GM08714 (cell line): ENCODE data around the gene KMT2D.

Source experiments
- H3K4me3 ChIP-seq: fragments of 200-500 bp; sonication (Bioruptor generic); 2 replicates; pipeline ENCODE4 v1.5.1; 2014; ENCODE audit warnings: mild to moderate bottlenecking, low read length, inconsistent platforms
- ZNF274 ChIP-seq: IDR thresholded peaks from 2 replicates; pipeline ENCODE4 v1.6.1; 2012; ENCODE audit warnings: mild to moderate bottlenecking, low read depth, low read length

Gene KMT2D

GRCh38 chr12:49027846-49028555 lies 32.6 kb downstream of the KMT2D start:
- no peak overlapping the region for H3K4me3 ChIP-seq
- TF ChIP-seq ZNF274, result no peak

DNA sequence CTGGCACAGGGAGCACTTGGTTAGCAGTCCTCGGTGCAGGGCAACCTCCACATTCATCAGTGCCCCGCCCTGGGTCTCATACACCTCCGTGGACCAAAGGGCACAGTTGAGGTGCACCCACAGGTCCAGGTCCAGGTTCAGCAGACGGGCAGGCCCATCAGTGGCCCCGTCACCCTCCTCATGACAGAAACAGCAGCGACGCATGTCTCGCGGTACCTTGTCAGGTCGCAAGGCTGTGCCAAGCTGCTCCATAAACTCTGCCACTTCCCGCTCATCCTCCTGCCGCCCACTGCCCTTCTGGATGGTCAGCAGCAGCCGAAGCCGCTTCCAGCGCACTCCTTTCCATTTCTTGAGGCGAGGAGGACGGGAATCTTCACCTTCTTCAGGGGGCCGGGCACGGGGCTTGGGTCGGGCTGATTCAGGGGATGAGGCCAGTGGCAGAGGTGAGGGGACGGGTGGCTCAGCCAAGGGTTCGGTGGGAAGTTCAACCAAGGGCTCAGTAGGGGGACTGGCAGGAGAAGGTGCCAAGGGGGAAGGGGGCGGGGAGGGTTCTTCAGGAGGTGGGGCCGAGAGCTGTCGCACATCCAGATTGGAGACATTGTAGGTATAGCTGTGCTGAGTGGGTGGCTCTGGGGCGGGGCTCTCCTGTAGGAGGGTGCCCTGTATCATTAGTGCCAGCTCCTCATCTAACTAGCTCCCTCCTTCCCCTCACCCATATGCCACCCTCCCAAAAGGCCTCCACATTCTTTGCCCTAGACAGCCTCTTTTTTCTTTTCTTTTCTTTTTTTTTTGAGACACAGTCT lies 33.7 kb downstream of the KMT2D start:
- no peak overlapping the region for H3K4me3 ChIP-seq
- no peak for TF ChIP-seq ZNF274

GRCh38 chr12:49026101-49026500 lies 34.5 kb downstream of the KMT2D start:
- no peak overlapping the region for H3K4me3 ChIP-seq
- no peak for TF ChIP-seq ZNF274

DNA sequence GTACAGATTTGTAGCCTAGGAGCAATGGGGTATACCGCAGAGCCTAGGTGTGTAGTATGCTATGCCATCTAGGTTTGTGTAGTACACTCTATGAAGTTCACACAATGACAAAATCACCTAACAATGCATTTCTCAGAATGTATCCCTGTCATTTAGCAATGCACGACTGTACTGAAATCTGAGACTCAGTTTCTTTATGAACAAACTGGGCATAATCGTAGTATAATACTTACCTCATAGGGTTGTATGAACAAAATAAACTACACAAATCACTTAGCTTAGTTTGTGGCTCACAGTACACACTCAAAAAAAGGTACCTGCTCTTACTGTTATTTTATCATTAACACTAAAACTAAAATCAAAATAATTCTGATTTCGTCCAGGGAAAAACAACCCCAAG lies 35.1 kb downstream of the KMT2D start:
- TF ChIP-seq ZNF274, result no peak
- H3K4me3 ChIP-seq, result no peak overlapping the region

GRCh38 chr12:49024543-49024942 lies 36.1 kb downstream of the KMT2D start:
- no peak overlapping the region for H3K4me3 ChIP-seq
- TF ChIP-seq ZNF274, result no peak

- no peak for TF ChIP-seq ZNF274
- no peak overlapping the region for H3K4me3 ChIP-seq
These were observed 36.8 kb downstream of the KMT2D start for GRCh38 chr12:49023812-49024211.

DNA sequence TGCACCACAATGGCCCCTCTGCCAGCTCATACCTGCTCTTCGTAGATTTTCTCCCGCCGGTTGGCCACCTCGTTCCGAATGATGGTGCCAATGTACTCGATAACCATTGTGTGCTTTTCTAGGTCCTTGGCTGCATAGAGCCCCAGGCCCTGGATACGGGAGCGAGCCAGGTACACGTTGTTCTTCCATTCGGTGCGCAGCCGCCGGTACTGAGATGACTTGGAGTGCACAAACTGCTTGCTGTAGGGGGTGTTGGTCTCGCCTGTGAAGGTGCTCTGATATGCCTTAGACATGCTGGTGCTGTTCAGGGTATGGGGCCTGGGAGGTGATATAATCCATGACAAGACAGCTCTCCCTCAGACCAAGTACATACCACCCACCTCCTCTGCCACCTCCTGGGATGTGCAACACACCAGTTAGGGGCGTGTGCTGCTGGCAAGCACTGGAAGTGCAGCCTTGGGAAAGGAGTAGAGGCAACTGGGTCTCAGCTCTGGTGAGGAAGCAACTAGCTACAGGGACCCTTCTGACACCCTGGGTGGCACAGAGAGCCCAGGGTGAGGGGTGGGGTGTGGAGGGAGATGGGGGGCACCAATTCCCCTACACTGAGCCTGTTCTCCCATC lies 37.9 kb downstream of the KMT2D start:
- H3K4me3 ChIP-seq, result no peak overlapping the region
- no peak for TF ChIP-seq ZNF274

DNA sequence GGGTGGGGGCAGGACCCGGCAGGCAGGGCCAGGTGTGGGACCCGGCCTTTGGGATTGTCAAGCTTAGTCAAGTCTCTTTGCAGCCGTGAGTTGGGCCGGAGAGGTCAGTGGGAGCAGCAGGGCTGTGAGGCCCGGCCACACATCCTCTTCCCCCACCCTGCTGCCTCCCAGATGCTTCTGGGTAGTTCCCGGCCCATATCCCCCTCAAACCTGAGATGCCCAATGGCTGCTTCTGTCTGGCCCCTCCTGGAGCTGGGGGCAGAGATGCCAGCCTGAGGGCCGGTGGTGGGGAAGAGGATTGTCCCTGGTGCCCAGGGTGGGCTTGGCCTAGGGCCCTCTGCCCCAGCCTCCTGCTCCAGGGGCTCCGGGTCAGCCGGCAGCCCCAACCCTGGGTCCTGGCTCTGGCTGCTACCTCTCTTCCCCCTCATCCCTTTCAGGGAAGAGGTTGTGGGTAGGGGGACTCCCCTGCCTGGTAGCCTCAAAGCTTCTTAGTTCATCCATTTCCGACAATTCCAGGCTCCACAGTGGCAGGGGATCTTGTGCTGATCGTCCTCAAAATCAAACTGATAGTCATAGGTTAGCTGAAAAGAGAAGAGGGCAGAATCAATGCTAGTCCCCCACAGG lies 39.2 kb downstream of the KMT2D start:
- TF ChIP-seq ZNF274, result no peak
- H3K4me3 ChIP-seq, result no peak overlapping the region

- TF ChIP-seq ZNF274, result no peak
- no peak overlapping the region for H3K4me3 ChIP-seq
These were observed 40.2 kb downstream of the KMT2D start for GRCh38 chr12:49020441-49020840.

GRCh38 chr12:49019443-49020324 lies 40.9 kb downstream of the KMT2D start:
- peak overlapping the region; percentile 82; the same call in 1 of the 2 replicates for H3K4me3 ChIP-seq
- TF ChIP-seq ZNF274, result no peak

GRCh38 chr12:49019120-49019430 lies 41.5 kb downstream of the KMT2D start:
- no peak for TF ChIP-seq ZNF274
- H3K4me3 ChIP-seq, result peak overlapping the region; percentile 82

DNA sequence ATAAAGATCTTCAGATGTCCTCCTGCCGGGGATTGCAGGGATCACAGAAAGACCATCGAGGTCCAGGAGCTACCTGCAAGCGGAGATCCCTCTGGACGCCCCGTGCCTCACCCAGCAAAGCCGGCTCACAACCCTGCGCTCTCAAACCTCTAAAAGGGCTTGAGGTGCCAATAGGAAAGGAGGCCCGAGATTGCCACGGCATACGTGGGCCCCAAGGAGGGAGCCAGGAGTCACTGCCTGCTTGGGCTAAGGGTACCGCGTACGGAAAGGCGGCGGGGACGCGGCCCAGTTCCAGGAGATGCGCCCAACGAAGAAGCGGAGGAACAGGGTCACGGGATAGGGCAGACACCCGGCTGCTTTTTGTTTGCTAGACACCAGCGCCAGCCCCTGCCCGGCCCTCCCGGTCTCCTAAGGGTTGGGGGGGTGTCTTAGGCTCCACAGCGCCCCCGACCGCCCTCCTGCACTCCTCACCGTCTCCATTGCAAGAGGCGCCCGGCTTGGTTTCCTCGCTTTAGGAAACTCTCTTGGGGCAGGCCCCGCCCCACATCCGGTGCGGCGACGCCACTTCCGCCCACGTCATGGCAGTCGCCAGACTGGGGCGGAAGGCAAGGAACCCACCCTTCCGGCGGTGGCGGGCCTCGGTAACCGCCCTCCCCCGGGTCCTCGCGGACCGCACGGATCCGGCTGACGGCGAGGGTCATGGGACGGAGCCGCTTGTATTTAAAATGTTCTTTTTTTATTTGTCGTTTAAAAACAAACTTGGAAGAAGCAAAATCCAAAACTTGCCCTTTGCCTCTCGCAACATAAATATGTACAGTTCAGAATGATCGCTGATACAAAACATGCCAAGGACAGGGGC lies 42.1 kb downstream of the KMT2D start, which contains the start of gene PRKAG1:
TSS of gene PRKAG1 (minus strand) at position 516 of the 859 bp plus-strand sequence. CDS start at position 480, 36 bp downstream.
- peak within 1 kb of the TSS; percentile 82 for H3K4me3 ChIP-seq
- no peak for TF ChIP-seq ZNF274

DNA sequence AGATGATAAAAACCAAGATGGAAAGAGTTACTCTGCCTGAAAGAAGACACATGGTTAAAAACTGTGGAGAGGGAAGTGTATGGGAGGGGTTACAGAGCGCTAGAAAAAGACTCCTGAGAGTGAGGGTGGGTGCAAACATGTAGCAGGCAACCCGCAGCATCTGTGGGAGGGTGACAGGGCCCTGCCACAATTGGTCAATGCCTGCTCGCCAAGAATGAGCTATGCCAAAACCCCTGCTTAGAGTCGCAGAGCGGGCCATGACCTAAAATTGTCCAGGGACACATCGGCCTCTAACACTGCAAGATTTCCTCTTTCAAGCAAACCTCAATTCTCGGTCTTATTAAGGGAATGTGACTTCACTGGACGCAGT lies 42.7 kb downstream of the KMT2D start:
- peak overlapping the region; percentile 82 for H3K4me3 ChIP-seq
- no peak for TF ChIP-seq ZNF274
